Measurements from ENCODE around the gene SNX5.

- TF ChIP-seq EZH2 (IDR thresholded peaks at IDR 0.05) (no peak), POLR2AphosphoS5 (IDR thresholded peaks at IDR 0.05; ENCODE audit: borderline replicate concordance, low read depth, low read length) (no peak)
These were observed 31.0 kb upstream of the SNX5 start for GRCh38 chr20:17999566-17999965.

All from SK-N-MC (cell line).